ENCODE measurements around the gene EXOG. TPM values are rescaled to one million over a fixed set of nuclear protein-coding genes. Genes with fewer than 3 reads are reported as not detected.

The EXOG gene
- total and polyA plus RNA-seq, 10 of the 15 experiments (the other 5 are each of a cell fraction or from before 2014, with no cell fraction given) = 7.8 to 20.9 (median 19.6) TPM

DNA sequence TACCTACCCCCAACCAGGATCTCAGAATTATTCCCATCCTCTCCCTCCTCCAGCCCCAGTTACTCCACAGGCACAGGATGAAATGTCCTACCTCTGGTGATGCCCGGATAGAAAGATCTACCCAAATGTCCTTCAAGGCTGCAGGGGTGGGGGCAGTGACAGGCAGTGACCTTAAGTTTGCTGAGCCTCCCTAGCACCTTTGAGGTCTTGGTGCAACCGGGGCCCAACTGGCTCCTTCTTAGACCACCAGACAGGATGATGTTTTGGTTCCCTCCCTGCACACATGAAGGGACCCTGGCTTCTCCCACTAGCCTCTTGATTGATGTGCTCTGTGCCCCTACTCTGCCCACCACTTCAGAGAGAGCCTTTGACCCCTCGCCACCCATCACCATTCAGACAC is 36.4 kb downstream of the EXOG start (continued):
- TF ChIP-seq, protein P1, sequence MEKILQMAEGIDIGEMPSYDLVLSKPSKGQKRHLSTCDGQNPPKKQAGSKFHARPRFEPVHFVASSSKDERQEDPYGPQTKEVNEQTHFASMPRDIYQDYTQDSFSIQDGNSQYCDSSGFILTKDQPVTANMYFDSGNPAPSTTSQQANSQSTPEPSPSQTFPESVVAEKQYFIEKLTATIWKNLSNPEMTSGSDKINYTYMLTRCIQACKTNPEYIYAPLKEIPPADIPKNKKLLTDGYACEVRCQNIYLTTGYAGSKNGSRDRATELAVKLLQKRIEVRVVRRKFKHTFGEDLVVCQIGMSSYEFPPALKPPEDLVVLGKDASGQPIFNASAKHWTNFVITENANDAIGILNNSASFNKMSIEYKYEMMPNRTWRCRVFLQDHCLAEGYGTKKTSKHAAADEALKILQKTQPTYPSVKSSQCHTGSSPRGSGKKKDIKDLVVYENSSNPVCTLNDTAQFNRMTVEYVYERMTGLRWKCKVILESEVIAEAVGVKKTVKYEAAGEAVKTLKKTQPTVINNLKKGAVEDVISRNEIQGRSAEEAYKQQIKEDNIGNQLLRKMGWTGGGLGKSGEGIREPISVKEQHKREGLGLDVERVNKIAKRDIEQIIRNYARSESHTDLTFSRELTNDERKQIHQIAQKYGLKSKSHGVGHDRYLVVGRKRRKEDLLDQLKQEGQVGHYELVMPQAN (conservative IDR thresholded peaks at IDR 0.05) = no peak
- TF ChIP-seq, protein P2, sequence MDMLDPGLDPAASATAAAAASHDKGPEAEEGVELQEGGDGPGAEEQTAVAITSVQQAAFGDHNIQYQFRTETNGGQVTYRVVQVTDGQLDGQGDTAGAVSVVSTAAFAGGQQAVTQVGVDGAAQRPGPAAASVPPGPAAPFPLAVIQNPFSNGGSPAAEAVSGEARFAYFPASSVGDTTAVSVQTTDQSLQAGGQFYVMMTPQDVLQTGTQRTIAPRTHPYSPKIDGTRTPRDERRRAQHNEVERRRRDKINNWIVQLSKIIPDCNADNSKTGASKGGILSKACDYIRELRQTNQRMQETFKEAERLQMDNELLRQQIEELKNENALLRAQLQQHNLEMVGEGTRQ (IDR thresholded peaks at IDR 0.05; ENCODE audit: borderline replicate concordance, low read depth, low read length) = no peak
- TF ChIP-seq, protein P3, sequence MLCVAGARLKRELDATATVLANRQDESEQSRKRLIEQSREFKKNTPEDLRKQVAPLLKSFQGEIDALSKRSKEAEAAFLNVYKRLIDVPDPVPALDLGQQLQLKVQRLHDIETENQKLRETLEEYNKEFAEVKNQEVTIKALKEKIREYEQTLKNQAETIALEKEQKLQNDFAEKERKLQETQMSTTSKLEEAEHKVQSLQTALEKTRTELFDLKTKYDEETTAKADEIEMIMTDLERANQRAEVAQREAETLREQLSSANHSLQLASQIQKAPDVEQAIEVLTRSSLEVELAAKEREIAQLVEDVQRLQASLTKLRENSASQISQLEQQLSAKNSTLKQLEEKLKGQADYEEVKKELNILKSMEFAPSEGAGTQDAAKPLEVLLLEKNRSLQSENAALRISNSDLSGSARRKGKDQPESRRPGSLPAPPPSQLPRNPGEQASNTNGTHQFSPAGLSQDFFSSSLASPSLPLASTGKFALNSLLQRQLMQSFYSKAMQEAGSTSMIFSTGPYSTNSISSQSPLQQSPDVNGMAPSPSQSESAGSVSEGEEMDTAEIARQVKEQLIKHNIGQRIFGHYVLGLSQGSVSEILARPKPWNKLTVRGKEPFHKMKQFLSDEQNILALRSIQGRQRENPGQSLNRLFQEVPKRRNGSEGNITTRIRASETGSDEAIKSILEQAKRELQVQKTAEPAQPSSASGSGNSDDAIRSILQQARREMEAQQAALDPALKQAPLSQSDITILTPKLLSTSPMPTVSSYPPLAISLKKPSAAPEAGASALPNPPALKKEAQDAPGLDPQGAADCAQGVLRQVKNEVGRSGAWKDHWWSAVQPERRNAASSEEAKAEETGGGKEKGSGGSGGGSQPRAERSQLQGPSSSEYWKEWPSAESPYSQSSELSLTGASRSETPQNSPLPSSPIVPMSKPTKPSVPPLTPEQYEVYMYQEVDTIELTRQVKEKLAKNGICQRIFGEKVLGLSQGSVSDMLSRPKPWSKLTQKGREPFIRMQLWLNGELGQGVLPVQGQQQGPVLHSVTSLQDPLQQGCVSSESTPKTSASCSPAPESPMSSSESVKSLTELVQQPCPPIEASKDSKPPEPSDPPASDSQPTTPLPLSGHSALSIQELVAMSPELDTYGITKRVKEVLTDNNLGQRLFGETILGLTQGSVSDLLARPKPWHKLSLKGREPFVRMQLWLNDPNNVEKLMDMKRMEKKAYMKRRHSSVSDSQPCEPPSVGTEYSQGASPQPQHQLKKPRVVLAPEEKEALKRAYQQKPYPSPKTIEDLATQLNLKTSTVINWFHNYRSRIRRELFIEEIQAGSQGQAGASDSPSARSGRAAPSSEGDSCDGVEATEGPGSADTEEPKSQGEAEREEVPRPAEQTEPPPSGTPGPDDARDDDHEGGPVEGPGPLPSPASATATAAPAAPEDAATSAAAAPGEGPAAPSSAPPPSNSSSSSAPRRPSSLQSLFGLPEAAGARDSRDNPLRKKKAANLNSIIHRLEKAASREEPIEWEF (IDR thresholded peaks at IDR 0.05; ENCODE audit: insufficient replicate concordance, low read depth, low read length) = no peak
